Measurements from ENCODE around the gene VWA7. TPM values are rescaled to one million over a fixed set of nuclear protein-coding genes. Genes with fewer than 3 reads are reported as not detected.
A peak's percentile ranks its signal among the peaks of the same experiment; 100 is the strongest.

The VWA7 gene
- total RNA-seq, 2 experiments from 2014 or later = 5.2 to 5.7 TPM

GRCh38 chr6:31750411-31751022 is 26.6 kb downstream of the VWA7 start:
- Mint-ChIP-seq H3K4me3 (no peak overlapping the region), H3K4me1 (peaks cover 3% of the 10 kb centered on the region), H3K36me3 (peaks cover 14% of the 10 kb centered on the region), H3K9me3 (no peaks in the 10 kb centered on the region), H3K27me3 (no peaks in the 10 kb centered on the region), H3K27ac (no peak overlapping the region)
- POLR2A ChIA-PET = no interaction called here
- ATAC-seq (ENCODE audit: low read depth) (no peak), DNase-seq (no peak)

- Mint-ChIP-seq H3K36me3 (peaks cover 20% of the 10 kb centered on the region), H3K9me3 (no peaks in the 10 kb centered on the region), H3K27me3 (no peaks in the 10 kb centered on the region), H3K4me3 (no peak overlapping the region), H3K4me1 (peaks cover 3% of the 10 kb centered on the region), H3K27ac (no peak overlapping the region)
- no peak for DNase-seq
- POLR2A ChIA-PET = interaction anchor here (0.7 kb wide), 1 partner anchor 13 kb away, joined by 3 read pairs; the partner anchor contains the start of gene CLIC1
- ATAC-seq (ENCODE audit: low read depth) = no peak
These were observed 27.7 kb downstream of the VWA7 start for GRCh38 chr6:31749301-31750036.

- Mint-ChIP-seq H3K4me3 (no peak overlapping the region), H3K9me3 (no peaks in the 10 kb centered on the region), H3K36me3 (peaks cover 36% of the 10 kb centered on the region), H3K4me1 (peaks cover 27% of the 10 kb centered on the region), H3K27me3 (no peaks in the 10 kb centered on the region), H3K27ac (no peak overlapping the region)
- POLR2A ChIA-PET = interaction anchor here (0.7 kb wide), 1 partner anchor 41 kb away, joined by 3 read pairs; no protein-coding TSS in a partner anchor
- DNase-seq (no peak), ATAC-seq (ENCODE audit: low read depth) (no peak)
These were observed 32.7 kb downstream of the VWA7 start for GRCh38 chr6:31744422-31744821.

- Mint-ChIP-seq H3K27me3 (no peaks in the 10 kb centered on the region), H3K27ac (no peak overlapping the region), H3K36me3 (peaks cover 33% of the 10 kb centered on the region), H3K4me3 (no peak overlapping the region), H3K4me1 (peaks cover 40% of the 10 kb centered on the region), H3K9me3 (no peaks in the 10 kb centered on the region)
- POLR2A ChIA-PET = no interaction called here
- no peak for DNase-seq
- no peak for ATAC-seq (ENCODE audit: low read depth)
These were observed 34.2 kb downstream of the VWA7 start for GRCh38 chr6:31742894-31743293.

GRCh38 chr6:31741815-31742214 is 35.3 kb downstream of the VWA7 start:
- Mint-ChIP-seq H3K36me3 (peaks cover 27% of the 10 kb centered on the region), H3K9me3 (no peaks in the 10 kb centered on the region), H3K27me3 (no peaks in the 10 kb centered on the region), H3K27ac (peak overlapping the region; percentile 25), H3K4me1 (peaks cover 47% of the 10 kb centered on the region), H3K4me3 (peak overlapping the region; percentile 98)
- POLR2A ChIA-PET = interaction anchor here (0.9 to 3.5 kb wide), 3 partner anchors 10 to 85 kb away, joined by 3 to 24 read pairs (median 13); partner anchors contain the start of gene HSPA1B
- ATAC-seq (ENCODE audit: low read depth) (no peak), DNase-seq (no peak)

- Mint-ChIP-seq H3K27ac (peak overlapping the region; percentile 93), H3K4me1 (peaks cover 50% of the 10 kb centered on the region), H3K9me3 (no peaks in the 10 kb centered on the region), H3K27me3 (no peaks in the 10 kb centered on the region), H3K36me3 (peaks cover 34% of the 10 kb centered on the region), H3K4me3 (peak overlapping the region; percentile 98)
- DNase-seq (peak; percentile 69), ATAC-seq (ENCODE audit: low read depth) (no peak)
- POLR2A ChIA-PET = interaction anchor here (0.5 to 7.6 kb wide), 29 partner anchors 11 to 246 kb away, joined by 3 to 137 read pairs (median 6); partner anchors contain the start of genes ABHD16A, BAG6, C6orf47 and CSNK2B
These were observed 36.5 kb downstream of the VWA7 start for GRCh38 chr6:31740397-31741223.

- DNase-seq (peak; percentile 96), ATAC-seq (ENCODE audit: low read depth) (peak; percentile 82)
- H3K27ac Mint-ChIP-seq = peak within 1 kb of the TSS; percentile 93
- H3K27me3 Mint-ChIP-seq = no peaks in the 10 kb centered on the region
- H3K36me3 Mint-ChIP-seq = peaks cover 34% of the 10 kb centered on the region
- H3K4me1 Mint-ChIP-seq = peaks cover 50% of the 10 kb centered on the region
- POLR2A ChIA-PET = interaction anchor here (0.6 to 7.6 kb wide), 34 partner anchors 8 to 199 kb away, joined by 3 to 137 read pairs (median 6); partner anchors contain the start of genes ABHD16A, BAG6, C6orf47 and CSNK2B
- H3K4me3 Mint-ChIP-seq = peak within 1 kb of the TSS; percentile 98
- H3K9me3 Mint-ChIP-seq = no peaks in the 10 kb centered on the region
These were observed 37.3 kb downstream of the VWA7 start, which contains the start of gene MSH5 for GRCh38 chr6:31739639-31740396. Gene MSH5 (plus strand): TSS chr6:31740005. CDS start chr6:31740467, 462 bp downstream.

- peak; percentile 8 for ATAC-seq (ENCODE audit: low read depth)
- H3K9me3 Mint-ChIP-seq = no peaks in the 10 kb centered on the region
- H3K27ac Mint-ChIP-seq = peak overlapping the region; percentile 93
- peaks cover 40% of the 10 kb centered on the region for H3K36me3 Mint-ChIP-seq
- no peaks in the 10 kb centered on the region for H3K27me3 Mint-ChIP-seq
- peak; percentile 62 for DNase-seq
- peak overlapping the region; percentile 98 for H3K4me3 Mint-ChIP-seq
- H3K4me1 Mint-ChIP-seq = peaks cover 59% of the 10 kb centered on the region
- POLR2A ChIA-PET = interaction anchor here (0.5 to 7.6 kb wide), 31 partner anchors 9 to 243 kb away, joined by 3 to 137 read pairs (median 10); partner anchors contain the start of genes ABHD16A, BAG6, C6orf47 and CSNK2B
These were observed 38.8 kb downstream of the VWA7 start for GRCh38 chr6:31737991-31738979.

- peaks cover 35% of the 10 kb centered on the region for H3K36me3 Mint-ChIP-seq
- peaks cover 54% of the 10 kb centered on the region for H3K4me1 Mint-ChIP-seq
- H3K9me3 Mint-ChIP-seq = no peaks in the 10 kb centered on the region
- DNase-seq = no peak
- no peaks in the 10 kb centered on the region for H3K27me3 Mint-ChIP-seq
- no peak for ATAC-seq (ENCODE audit: low read depth)
- POLR2A ChIA-PET = interaction anchor here (0.7 to 7.6 kb wide), 27 partner anchors 10 to 243 kb away, joined by 3 to 137 read pairs (median 11); partner anchors contain the start of genes ABHD16A, BAG6, C6orf47 and CSNK2B
- H3K4me3 Mint-ChIP-seq = peak overlapping the region; percentile 98
- H3K27ac Mint-ChIP-seq = peak overlapping the region; percentile 93
These were observed 39.7 kb downstream of the VWA7 start for GRCh38 chr6:31737315-31737990.

- Mint-ChIP-seq H3K4me1 (peaks cover 57% of the 10 kb centered on the region), H3K4me3 (peak overlapping the region; percentile 98), H3K27ac (peak overlapping the region; percentile 93), H3K27me3 (no peaks in the 10 kb centered on the region), H3K36me3 (peaks cover 39% of the 10 kb centered on the region), H3K9me3 (no peaks in the 10 kb centered on the region)
- POLR2A ChIA-PET = interaction anchor here (0.6 to 7.6 kb wide), 26 partner anchors 10 to 242 kb away, joined by 3 to 137 read pairs (median 10); partner anchors contain the start of genes ABHD16A, APOM, BAG6 and C6orf47
- DNase-seq (no peak), ATAC-seq (ENCODE audit: low read depth) (no peak)
These were observed 40.3 kb downstream of the VWA7 start for GRCh38 chr6:31736768-31737314.
